A549 (cell line): Measurements from ENCODE around the gene ELOVL4. TPM values are rescaled to one million over a fixed set of nuclear protein-coding genes. Genes with fewer than 3 reads are reported as not detected.
A peak's percentile ranks its signal among the peaks of the same experiment; 100 is the strongest.

ENCODE experiments used
- ATAC-seq, 2 experiments: fragments of 200-7000 bp in 1 of 2; fragments of >200 bp in 1 of 2; cut with Nextera tagmentation in 1 of 2; cut with Tn5 transposase in 1 of 2; 3 replicates each; pipeline versions ENCODE4 v1.8.0 to v1.9.1; 2018 to 2020; ENCODE audit warnings: mild to moderate bottlenecking in 1 of 2, moderate library complexity in 1 of 2
- CTCF ChIA-PET: fragments of 300-600 bp; sonication (Branson Sonifier 250); formaldehyde crosslinking; extraction: SDS; loops from one replicate; lab custom pipeline; 2021; ENCODE audit warnings: antibody characterized with exemption, inconsistent platforms; lab: Yijun Ruan, JAX
- POLR2A ChIA-PET: fragments of 350-600 bp; formaldehyde crosslinking; extraction: SDS; loops from one replicate; lab custom pipeline; 2021; ENCODE audit warnings: antibody characterized with exemption, inconsistent platforms; lab: Yijun Ruan, JAX
- DNase-seq, 2 experiments: peaks; one replicate each; pipeline versions ENCODE4 v3.0.0 to v3.0.0-alpha.2; 2011 to 2016; ENCODE audit warnings: low read depth in 1 of 2, low spot score in 1 of 2
- FAIRE-seq: peaks from 2 replicates; lab custom pipeline; 2011; peaks lifted over from hg19 to GRCh38; lab: Jason Lieb, UNC
- H3K27ac ChIP-seq, 2 experiments: fragments of >200 bp; sonication (Bioruptor Twin); formaldehyde crosslinking; 3 replicates each; pipeline ENCODE4 v1.5.1; 2016 to 2017
- H3K4me1 ChIP-seq: fragments of >200 bp; sonication (Bioruptor Twin); formaldehyde crosslinking; 3 replicates; pipeline ENCODE4 v1.6.1; 2016
- H3K4me2 ChIP-seq: fragments of >200 bp; sonication (Bioruptor Twin); formaldehyde crosslinking; 3 replicates; pipeline ENCODE4 v1.6.1; 2016
- H3K4me3 ChIP-seq: fragments of >200 bp; sonication (Bioruptor Twin); formaldehyde crosslinking; 3 replicates; pipeline ENCODE4 v1.5.1; 2016
- H3K9me3 ChIP-seq: fragments of >200 bp; sonication (Bioruptor Twin); formaldehyde crosslinking; 3 replicates; pipeline ENCODE4 v1.6.1; 2016
- CHD2 ChIP-seq: fragments of 150-350 bp; IDR thresholded peaks from 2 replicates; pipeline ENCODE4 v1.6.1; 2014; ENCODE audit warnings: low read length; ENCODE audit not compliant: partially characterized antibody
- E2F6 ChIP-seq: IDR thresholded peaks from 2 replicates; pipeline ENCODE4 v1.6.1; 2012; ENCODE audit warnings: low read depth, borderline replicate concordance
- EHF ChIP-seq: fragments of 250-450 bp; sonication (Bioruptor Pico); IDR thresholded peaks from 2 replicates; pipeline ENCODE4 v1.5.0; 2020; ENCODE audit warnings: mild to moderate bottlenecking
- ELK1 ChIP-seq: fragments of 150-350 bp; IDR thresholded peaks from 2 replicates; pipeline ENCODE4 v1.6.1; 2014; ENCODE audit warnings: low read depth, mild to moderate bottlenecking, low read length
- GATA3 ChIP-seq: IDR thresholded peaks from 2 replicates; pipeline ENCODE4 v1.6.1; 2012; ENCODE audit warnings: borderline replicate concordance
- JUNB ChIP-seq: fragments of >200 bp; sonication (Bioruptor Twin); formaldehyde crosslinking; IDR thresholded peaks from 2 replicates; pipeline ENCODE4 v1.6.1; 2016
- MAZ ChIP-seq: fragments of 150-350 bp; IDR thresholded peaks from 2 replicates; pipeline ENCODE4 v1.6.1; 2014; ENCODE audit warnings: antibody characterized with exemption, low read depth, low read length, borderline replicate concordance
- MYC ChIP-seq: IDR thresholded peaks from 2 replicates; pipeline ENCODE4 v1.6.1; 2012; ENCODE audit warnings: mild to moderate bottlenecking, inconsistent platforms, low read length, improper control_type of control experiment, borderline replicate concordance
- NFE2L2 ChIP-seq: fragments of 150-350 bp; conservative IDR thresholded peaks from 2 replicates; pipeline ENCODE4 v1.6.1; 2014; ENCODE audit warnings: low read length
- POLR2A ChIP-seq: IDR thresholded peaks from 2 replicates; pipeline ENCODE4 v1.6.1; 2012; ENCODE audit warnings: mild to moderate bottlenecking, low read length
- RNF2 ChIP-seq: fragments of 200-600 bp; sonication (generic); IDR thresholded peaks from 2 replicates; pipeline ENCODE4 v1.6.1; 2016; ENCODE audit warnings: low read depth, mild to moderate bottlenecking, antibody characterized with exemption, moderate library complexity, borderline replicate concordance
- SMC3 ChIP-seq: fragments of >200 bp; sonication (Bioruptor Twin); formaldehyde crosslinking; IDR thresholded peaks from 3 replicates; pipeline ENCODE4 v1.6.1; 2018; ENCODE audit warnings: inconsistent platforms
- USF2 ChIP-seq: fragments of 450-650 bp; IDR thresholded peaks from 2 replicates; pipeline ENCODE4 v1.6.1; 2014; ENCODE audit warnings: antibody characterized with exemption
- ZC3H11A ChIP-seq: fragments of 450-650 bp; IDR thresholded peaks from 2 replicates; pipeline ENCODE4 v1.6.1; 2014; ENCODE audit warnings: antibody characterized with exemption, mild to moderate bottlenecking
- WGBS: methylation state at CpG from one replicate; pipeline ENCODE4 v1.1.6; 2017; ENCODE audit errors: missing lambda C conversion rate; 5-methylcytosine and 5-hydroxymethylcytosine counted together
- polyA minus RNA-seq: library from RNA; depleted of rRNA, polyadenylated mRNA; stranded (reverse); fragments of >200 nt; gene quantifications from 2 replicates; pipeline ENCODE4 v1.2.3, GENCODE V29; 2011; rRNA and poly(A)+ RNA removed
- polyA plus RNA-seq, 4 experiments: library from polyadenylated mRNA; depleted of rRNA in 3 of 4; stranded (reverse); fragments of >200 nt; fragmentation: RNase III in 1 of 4; extraction: RNeasy Plus Mini Kit Qiagen cat#74134 plus additional on column Dnase treatment in 1 of 4; gene quantifications; 2 replicates in 3 of 4; 3 replicates in 1 of 4; pipeline ENCODE4 v1.2.3, GENCODE V29; 2011 to 2017
- TF ChIP-seq, protein P1 (sequence below): IDR thresholded peaks from 2 replicates; pipeline ENCODE4 v1.6.1; 2012
- TF ChIP-seq, protein P2 (sequence below): fragments of >200 bp; sonication (Bioruptor Twin); formaldehyde crosslinking; IDR thresholded peaks from 2 replicates; pipeline ENCODE4 v1.6.1; 2016

ELOVL4 gene
- polyA plus RNA-seq (2011; rRNA removed): 0.65 and 0.70 TPM in 2 replicates
- 0.16 and 0.21 TPM in 2 replicates for polyA plus RNA-seq (2012; cell fraction: cytosol; rRNA removed)
- 0.16 and 0.21 TPM in 2 replicates for polyA plus RNA-seq (2012; cell fraction: nucleus; rRNA removed)
- 0.83 to 1.1 TPM (median 1.1 TPM) in 3 replicates for polyA plus RNA-seq (2017; fragmentation: RNase III; extraction: RNeasy Plus Mini Kit Qiagen cat#74134 plus additional on column Dnase treatment)
- polyA minus RNA-seq: 0.21 and 0.34 TPM in 2 replicates

DNA sequence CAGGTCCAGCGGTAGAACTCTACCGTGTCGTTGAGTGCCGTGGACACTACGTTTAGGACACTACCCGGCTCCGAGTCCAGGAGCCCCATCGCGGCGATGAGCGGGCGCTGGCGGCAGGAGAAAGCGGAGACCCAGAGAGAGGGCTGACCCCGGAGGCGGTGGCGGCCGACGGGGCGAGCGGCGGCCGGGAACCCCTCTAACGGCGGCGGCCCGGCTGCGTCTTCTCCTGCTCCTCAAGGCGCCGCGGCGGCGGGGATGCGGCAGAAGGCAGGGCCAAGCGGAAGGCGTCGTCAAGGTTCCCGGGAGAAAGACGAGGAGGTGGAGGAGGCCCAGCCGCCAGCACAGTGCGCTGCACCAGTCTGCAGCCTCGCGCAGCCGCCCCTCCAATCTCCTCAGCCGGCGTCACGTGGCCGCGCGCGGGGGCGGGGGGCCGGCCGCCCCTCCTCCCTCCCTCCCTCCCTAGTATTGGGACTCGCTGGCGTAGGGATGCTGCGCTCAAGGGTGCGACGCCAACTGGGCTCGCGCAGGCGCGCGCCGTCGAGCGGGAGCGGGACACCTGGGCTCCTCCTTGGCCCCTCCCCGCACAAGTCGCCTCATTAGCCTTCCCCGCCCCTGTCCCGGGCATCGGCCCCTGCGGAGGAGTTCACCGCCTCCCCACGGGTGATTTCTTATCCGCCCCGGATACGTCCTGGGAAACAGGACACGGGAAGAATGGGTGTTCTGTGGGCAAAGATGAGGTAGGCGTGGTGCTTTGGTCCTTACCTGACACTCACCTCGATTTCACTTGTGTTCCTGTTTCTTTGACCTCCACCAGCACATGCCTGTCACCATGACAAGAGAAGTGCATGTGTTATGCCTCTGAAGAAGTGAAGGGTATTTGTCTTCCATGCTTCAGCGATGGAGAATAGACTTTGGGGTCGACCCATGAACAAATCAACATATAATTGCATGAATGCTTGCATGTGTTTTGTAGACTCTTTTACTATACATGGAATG lies at the start of gene ELOVL4:
Gene ELOVL4, minus strand, starts transcription at position 363 of the 996 bp plus-strand sequence. Its CDS starts 274 bp downstream, at position 89.
- Histone ChIP-seq H3K9me3 (no peaks in the 10 kb centered on the region), H3K4me2 (peak within 1 kb of the TSS; percentile 94), H3K4me3 (peak within 1 kb of the TSS; percentile 60), H3K27ac (peak within 1 kb of the TSS in 1 of 2 experiments; percentile 69; a peak in 2 of 6 replicates)
- peak; percentile 7 to 57 for DNase-seq
- POLR2A ChIA-PET: no interaction called here
- CTCF ChIA-PET: interaction anchor here (0.9 kb wide), 1 partner anchor 54 kb away, joined by 3 read pairs; no protein-coding TSS in a partner anchor
- 15% methylated on average over 8 of the region's 84 CpGs for WGBS
- ATAC-seq: peak; percentile 78 to 91
- TF ChIP-seq EHF (CRISPR knock-in tag) (no peak), E2F6 (peak; percentile 83; the same call in 1 of the 2 replicates), MAZ (no peak), POLR2A (peak; percentile 38), GATA3 (no peak), RNF2 (peak; percentile 43; the same call in 1 of the 2 replicates), CHD2 (no peak), USF2 (peak; percentile 62), NFE2L2 (no peak)
- TF ChIP-seq, protein P1, sequence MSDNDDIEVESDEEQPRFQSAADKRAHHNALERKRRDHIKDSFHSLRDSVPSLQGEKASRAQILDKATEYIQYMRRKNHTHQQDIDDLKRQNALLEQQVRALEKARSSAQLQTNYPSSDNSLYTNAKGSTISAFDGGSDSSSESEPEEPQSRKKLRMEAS: peak; percentile 69
- TF ChIP-seq, all 56 proteins: peak for 5
- H3K4me1 ChIP-seq: no peaks in the 10 kb centered on the region
- FAIRE-seq: no peak

DNA sequence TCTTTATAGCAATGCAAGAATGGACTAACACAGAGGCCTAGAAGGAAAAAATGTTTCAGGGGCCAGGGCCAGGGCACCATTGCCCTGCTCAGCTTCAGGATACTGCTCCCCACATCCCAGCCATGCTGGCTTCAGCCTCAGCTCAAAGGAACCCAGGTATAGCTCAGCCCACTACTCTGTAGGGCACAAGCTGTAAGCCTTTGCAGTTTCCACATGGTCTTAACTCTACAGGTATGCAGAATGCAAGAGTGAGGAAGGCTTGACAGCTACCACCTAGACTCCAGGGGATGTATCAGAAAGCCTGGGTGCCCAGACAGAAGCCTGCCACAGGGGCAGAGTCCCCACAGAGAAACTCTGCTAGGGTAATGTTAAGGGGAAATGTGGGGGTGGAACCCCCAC lies 46.6 kb upstream of the ELOVL4 start:
- Histone ChIP-seq H3K9me3 (peaks cover 6% of the 10 kb centered on the region; the same call in 1 of the 3 replicates), H3K4me3 (no peak overlapping the region), H3K4me1 (no peaks in the 10 kb centered on the region), H3K27ac (no peak overlapping the region), H3K4me2 (no peak overlapping the region)
- CTCF ChIA-PET: no interaction called here
- FAIRE-seq (no peak), DNase-seq (no peak), ATAC-seq (no peak)
- no peak for TF ChIP-seq MYC
- POLR2A ChIA-PET: no interaction called here

DNA sequence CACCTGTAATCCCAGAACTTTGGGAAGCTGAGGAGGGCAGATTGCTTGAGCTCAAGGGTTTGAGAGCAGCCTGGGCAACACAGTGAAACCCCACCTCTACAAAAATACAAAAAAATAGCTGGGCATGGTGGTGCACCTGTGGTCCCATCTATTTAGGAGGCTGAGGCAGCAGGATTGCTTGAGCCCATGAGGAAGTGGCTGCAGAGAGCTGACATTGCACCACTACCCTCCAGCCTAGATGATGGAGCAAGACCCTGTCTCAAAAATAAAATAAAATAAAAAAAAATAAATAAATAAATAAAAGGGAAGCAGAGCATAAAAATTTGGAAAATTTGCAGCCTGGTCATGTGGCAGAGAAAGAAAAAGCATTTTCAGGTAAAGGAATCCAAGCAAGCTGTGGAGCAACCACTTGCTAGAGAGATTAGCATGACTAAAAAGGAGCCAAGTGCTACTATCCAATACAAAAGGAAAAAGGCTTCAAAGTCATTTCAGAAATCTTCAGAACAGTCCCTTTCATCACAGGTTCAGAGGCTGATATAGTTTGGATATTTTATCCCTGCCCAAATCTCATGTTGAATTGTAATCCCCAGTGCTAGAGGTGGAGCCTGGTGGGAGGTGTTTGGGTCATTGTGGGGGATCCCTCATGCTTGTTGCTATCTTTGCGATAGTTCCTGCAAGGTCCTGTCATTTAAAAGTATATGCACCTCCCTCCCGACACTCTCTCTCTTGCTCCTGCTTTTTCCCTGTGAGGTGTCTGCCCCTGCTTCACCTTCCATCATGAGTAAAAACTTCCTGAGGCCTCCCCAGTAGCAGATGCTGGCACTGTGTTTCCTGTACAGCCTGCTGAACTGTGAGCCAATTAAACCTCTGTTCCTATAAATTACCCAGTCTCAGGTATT lies 45.9 kb upstream of the ELOVL4 start:
- 64% methylated on average over 2 of the region's 2 CpGs for WGBS
- POLR2A ChIA-PET: no interaction called here

More for the DNA sequence above, 45.9 kb upstream of the ELOVL4 start:
- no peak overlapping the region for H3K27ac ChIP-seq
- ATAC-seq (no peak), DNase-seq (no peak), FAIRE-seq (no peak)
- TF ChIP-seq JUNB (no peak), ZC3H11A (no peak), ELK1 (no peak), SMC3 (no peak)
- TF ChIP-seq, protein P2, sequence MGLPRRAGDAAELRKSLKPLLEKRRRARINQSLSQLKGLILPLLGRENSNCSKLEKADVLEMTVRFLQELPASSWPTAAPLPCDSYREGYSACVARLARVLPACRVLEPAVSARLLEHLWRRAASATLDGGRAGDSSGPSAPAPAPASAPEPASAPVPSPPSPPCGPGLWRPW: no peak
- CTCF ChIA-PET: no interaction called here
- H3K4me1 ChIP-seq: no peaks in the 10 kb centered on the region
- peaks cover 6% of the 10 kb centered on the region; the same call in 1 of the 3 replicates for H3K9me3 ChIP-seq
- no peak overlapping the region for H3K4me3 ChIP-seq
- no peak overlapping the region for H3K4me2 ChIP-seq
